Tibial nerve (tissue), 4 donors: Measurements from ENCODE around the gene BACH1. TPM values are rescaled to one million over a fixed set of nuclear protein-coding genes. Genes with fewer than 3 reads are reported as not detected.
A peak's percentile ranks its signal among the peaks of the same experiment; 100 is the strongest.

ENCODE experiments used
- DNase-seq, 2 donors: peaks; one replicate each; pipeline ENCODE4 v3.0.0-alpha.2; 2019; ENCODE audit warnings: low spot score in 2 of 2
- H3K27ac ChIP-seq, 4 donors: fragments of 200-600 bp; sonication (generic) in 3 of 4; one replicate each; pipeline ENCODE4 v1.5.1; 2017 to 2019; ENCODE audit warnings: mild to moderate bottlenecking in 1 of 4
- H3K27me3 ChIP-seq, 2 donors: fragments of 200-600 bp; sonication (generic) in 1 of 2; one replicate each; pipeline versions ENCODE4 v1.5.1 to v1.6.0; 2017 to 2019
- H3K36me3 ChIP-seq, 3 donors: fragments of 200-600 bp; sonication (generic); one replicate each; pipeline ENCODE4 v1.5.1; 2018 to 2019
- H3K4me1 ChIP-seq, 4 donors: fragments of 200-600 bp; sonication (generic) in 3 of 4; one replicate each; pipeline ENCODE4 v1.5.1; 2017 to 2019
- H3K4me3 ChIP-seq, 4 donors: fragments of 200-600 bp; sonication (generic) in 3 of 4; one replicate each; pipeline ENCODE4 v1.5.1; 2017 to 2019; ENCODE audit warnings: mild to moderate bottlenecking in 1 of 4, moderate library complexity in 1 of 4
- H3K9me3 ChIP-seq, 4 donors: fragments of 200-600 bp; sonication (generic) in 3 of 4; one replicate each; pipeline ENCODE4 v1.5.1; 2017 to 2019
- CTCF ChIP-seq, 5 experiments: fragments of 200-600 bp in 3 of 5; fragments of 450-650 bp in 2 of 5; sonication (generic) in 3 of 5; IDR thresholded peaks; one replicate each; pipeline ENCODE4 v1.5.1; 2016 to 2019; ENCODE audit warnings: antibody characterized with exemption in 5 of 5, mild to moderate bottlenecking in 3 of 5, moderate library complexity in 2 of 5
- EP300 ChIP-seq, 2 donors: sonication (generic); formaldehyde crosslinking; IDR thresholded peaks; one replicate each; pipeline ENCODE4 v1.6.1; 2017; ENCODE audit warnings: antibody characterized with exemption in 2 of 2, mild to moderate bottlenecking in 1 of 2
- POLR2A ChIP-seq, 2 donors: fragments of 450-650 bp; IDR thresholded peaks; one replicate each; pipeline ENCODE4 v1.6.1; 2017; ENCODE audit warnings: antibody characterized with exemption in 2 of 2, mild to moderate bottlenecking in 2 of 2, moderate library complexity in 2 of 2
- WGBS, 2 donors: methylation state at CpG; one replicate each; pipeline ENCODE4 v1.1.5; 2018; 5-methylcytosine and 5-hydroxymethylcytosine counted together
- total RNA-seq, 4 donors: library from RNA; depleted of rRNA; stranded (reverse); fragments of >200 nt; gene quantifications; one replicate each; pipeline ENCODE4 v1.1.0, GENCODE V29; 2016

The BACH1 gene
- total RNA-seq, 4 donors from 2014 or later: 38.0 to 46.5 (median 39.9) TPM

DNA sequence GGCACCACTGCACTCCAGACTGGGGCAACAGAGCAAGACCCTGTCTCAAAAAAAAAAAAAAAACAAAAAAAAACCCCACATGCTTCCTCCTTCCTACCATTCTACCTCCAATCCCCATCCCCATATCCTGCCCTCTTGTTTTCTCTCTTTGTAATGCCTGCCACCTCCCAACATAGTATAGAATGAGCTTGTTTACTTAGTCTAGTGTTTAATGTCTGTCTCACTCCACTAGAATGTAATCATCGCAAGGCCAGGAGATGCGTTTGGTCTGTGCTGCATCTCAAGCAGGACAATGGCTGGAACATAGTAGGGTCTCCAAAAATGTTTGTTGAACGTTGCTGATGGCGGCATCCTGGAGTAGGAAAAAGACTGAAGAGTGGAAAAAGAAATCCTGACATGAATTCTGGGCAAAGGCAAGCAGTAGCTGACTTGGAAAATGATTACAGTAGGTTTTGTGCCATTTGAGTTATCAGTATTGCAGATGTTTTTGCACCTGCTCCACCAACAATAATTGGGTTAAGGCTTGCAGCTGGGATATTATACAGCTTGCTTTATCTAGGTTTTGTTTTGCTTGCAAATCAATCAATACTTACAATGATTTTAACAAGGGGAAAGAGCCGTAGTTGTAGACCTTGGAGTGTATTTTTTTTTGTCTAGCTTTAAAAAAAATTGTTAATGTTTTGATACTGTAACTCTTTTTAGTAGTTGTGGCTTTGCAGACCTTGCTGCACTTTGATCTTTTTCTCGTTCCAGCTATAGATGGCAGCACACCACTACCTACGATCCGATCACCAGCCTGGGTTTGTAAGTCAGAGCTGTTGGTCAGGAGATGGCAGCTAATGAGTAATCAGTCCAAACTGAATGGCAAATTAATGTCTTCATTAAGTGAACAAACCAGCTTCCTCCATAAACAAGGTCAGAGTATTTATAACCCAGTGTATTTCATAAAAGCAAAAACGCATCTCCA, 62.4 kb downstream of the BACH1 start:
- WGBS, 2 donors: 82% methylated on average over 9 of the region's 9 CpGs

DNA sequence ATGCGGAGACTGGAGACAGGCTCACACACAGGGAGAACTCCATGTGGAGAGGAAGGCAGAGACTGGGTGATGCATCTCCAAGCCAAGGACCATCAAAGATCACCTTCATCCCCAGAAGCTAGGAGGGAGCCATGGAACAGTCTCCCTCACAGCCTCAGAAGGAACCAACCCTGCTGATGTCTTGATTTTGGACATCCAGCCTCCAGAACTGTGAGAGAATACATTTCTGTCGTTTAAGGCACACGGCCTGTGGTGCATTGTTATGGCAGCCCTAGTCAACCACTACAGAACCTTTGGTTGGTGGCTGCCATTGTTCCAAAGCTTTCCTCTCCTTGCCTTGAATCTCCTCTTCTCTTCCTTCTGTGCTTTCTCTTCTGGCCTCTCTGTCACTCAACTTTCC, 64.0 kb downstream of the BACH1 start:
- WGBS, 2 donors: 94 to 100% methylated on average over 3 of the region's 3 CpGs
- Histone ChIP-seq H3K4me1 (no peaks in the 10 kb centered on the region), H3K27ac (no peak overlapping the region), H3K4me3 (no peak overlapping the region), H3K9me3 (no peaks in the 10 kb centered on the region), H3K27me3 (no peaks in the 10 kb centered on the region), H3K36me3 (peaks cover 0 to 37% (median 0%) of the 10 kb centered on the region in 3 donors)
- TF ChIP-seq EP300 (IDR thresholded peaks at IDR 0.05): no peak
- no peak for TF ChIP-seq POLR2A (IDR thresholded peaks at IDR 0.05)
- no peak for DNase-seq

More for the DNA sequence above, 62.4 kb downstream of the BACH1 start:
- peaks cover 0 to 39% (median 0%) of the 10 kb centered on the region in 3 donors for H3K36me3 ChIP-seq
- H3K9me3 ChIP-seq: no peaks in the 10 kb centered on the region
- no peak for DNase-seq
- no peaks in the 10 kb centered on the region for H3K27me3 ChIP-seq
- H3K4me1 ChIP-seq: no peaks in the 10 kb centered on the region
- no peak overlapping the region for H3K27ac ChIP-seq
- H3K4me3 ChIP-seq: no peak overlapping the region
- TF ChIP-seq EP300 (IDR thresholded peaks at IDR 0.05) (no peak), POLR2A (IDR thresholded peaks at IDR 0.05) (no peak), CTCF (IDR thresholded peaks at IDR 0.05) (no peak)

DNA sequence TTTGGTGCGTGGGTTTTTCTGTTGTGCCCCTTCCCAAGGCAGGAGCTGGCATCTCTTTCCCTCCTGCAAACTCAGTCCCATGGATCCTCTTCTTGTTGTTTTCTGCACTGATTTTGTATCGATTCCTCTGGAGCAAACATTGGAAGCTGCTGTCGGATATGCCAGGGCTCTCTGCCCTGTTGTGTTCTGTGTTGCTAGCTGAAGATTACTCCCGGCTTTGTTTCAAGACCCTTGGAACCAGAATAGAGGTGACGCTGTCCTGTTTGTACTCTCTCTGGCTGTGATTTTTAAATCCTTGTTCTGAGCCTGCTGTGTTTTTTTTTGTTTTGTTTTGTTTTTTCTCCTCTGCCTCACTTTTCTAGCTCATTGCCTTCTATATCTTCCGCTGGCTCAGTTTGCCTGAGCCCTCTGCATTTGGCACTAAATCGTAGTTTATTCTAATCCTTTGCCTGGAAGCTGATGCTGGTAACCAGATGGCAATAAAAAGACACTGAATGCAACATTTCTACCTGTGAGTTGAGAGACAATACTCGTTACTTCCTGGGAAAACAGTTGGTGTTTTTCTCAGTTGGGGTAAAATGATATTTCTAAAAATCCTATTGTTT, 67.0 kb downstream of the BACH1 start:
- DNase-seq: no peak
- Histone ChIP-seq H3K36me3 (peaks cover 0 to 34% (median 0%) of the 10 kb centered on the region in 3 donors), H3K9me3 (no peaks in the 10 kb centered on the region), H3K27me3 (no peaks in the 10 kb centered on the region), H3K4me1 (no peaks in the 10 kb centered on the region), H3K27ac (no peak overlapping the region), H3K4me3 (no peak overlapping the region)
- WGBS, 2 donors: 92 to 94% methylated on average over 8 of the region's 8 CpGs
- TF ChIP-seq EP300 (IDR thresholded peaks at IDR 0.05): no peak
- no peak for TF ChIP-seq CTCF (IDR thresholded peaks at IDR 0.05)

GRCh38 chr21:29366532-29366931, 67.8 kb downstream of the BACH1 start:
- H3K9me3 ChIP-seq: no peaks in the 10 kb centered on the region
- no peaks in the 10 kb centered on the region for H3K27me3 ChIP-seq
- no peak overlapping the region for H3K4me3 ChIP-seq
- 99% methylated on average over 3 of the region's 3 CpGs for WGBS, 2 donors
- no peak overlapping the region for H3K27ac ChIP-seq
- TF ChIP-seq EP300 (IDR thresholded peaks at IDR 0.05) (no peak), POLR2A (IDR thresholded peaks at IDR 0.05) (no peak), CTCF (IDR thresholded peaks at IDR 0.05) (no peak)
- H3K4me1 ChIP-seq: no peaks in the 10 kb centered on the region
- DNase-seq: no peak
- H3K36me3 ChIP-seq: peaks cover 0 to 34% (median 0%) of the 10 kb centered on the region in 3 donors

DNA sequence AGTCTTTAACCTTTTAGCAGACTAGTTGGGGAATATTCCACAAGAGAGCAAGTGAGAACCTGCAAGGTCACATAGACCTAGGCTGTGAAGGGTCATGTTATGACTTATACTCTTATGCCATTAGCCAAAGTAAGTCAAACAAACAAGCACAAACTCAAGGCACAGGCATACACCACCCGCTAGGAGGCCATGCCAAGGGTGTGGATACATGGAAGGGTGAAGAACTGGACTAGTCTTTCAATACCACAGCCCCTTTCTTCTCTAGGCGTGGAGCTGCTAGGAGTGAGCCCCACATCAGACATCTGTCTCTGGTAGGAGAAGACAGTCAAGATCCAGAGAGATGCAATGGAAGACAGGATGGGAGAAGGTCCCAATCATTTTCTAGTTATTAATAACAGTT, 68.6 kb downstream of the BACH1 start:
- H3K36me3 ChIP-seq: peaks cover 0 to 33% (median 0%) of the 10 kb centered on the region in 3 donors
- H3K4me3 ChIP-seq: no peak overlapping the region
- H3K4me1 ChIP-seq: no peaks in the 10 kb centered on the region
- WGBS, 2 donors: 95 to 97% methylated on average over 2 of the region's 2 CpGs
- H3K27ac ChIP-seq: no peak overlapping the region
- H3K27me3 ChIP-seq: no peaks in the 10 kb centered on the region
- TF ChIP-seq CTCF (IDR thresholded peaks at IDR 0.05) (no peak), EP300 (IDR thresholded peaks at IDR 0.05) (no peak)
- no peaks in the 10 kb centered on the region for H3K9me3 ChIP-seq
- DNase-seq: peak in 1 of 2 donors; percentile 3
